ENCODE data around the gene PLEKHM2.
A peak's percentile ranks its signal among the peaks of the same experiment; 100 is the strongest.

The PLEKHM2 gene

GRCh38 chr1:15708486-15709137 lies 24.5 kb downstream of the PLEKHM2 start:
- no peak for TF ChIP-seq CTCF (IDR thresholded peaks at IDR 0.05; ENCODE audit: low read depth, low read length)
- no peak for DNase-seq (ENCODE audit: extremely low read depth, low read depth)

GRCh38 chr1:15709226-15709625 lies 25.1 kb downstream of the PLEKHM2 start:
- DNase-seq (ENCODE audit: extremely low read depth, low read depth), result no peak
- TF ChIP-seq CTCF (IDR thresholded peaks at IDR 0.05; ENCODE audit: low read depth, low read length), result no peak

- no peak for DNase-seq (ENCODE audit: extremely low read depth, low read depth)
- TF ChIP-seq CTCF (IDR thresholded peaks at IDR 0.05; ENCODE audit: low read depth, low read length), result no peak
These were observed 28.0 kb downstream of the PLEKHM2 start for GRCh38 chr1:15712168-15712567.

- peak; percentile 7 for DNase-seq (ENCODE audit: extremely low read depth, low read depth)
- no peak for TF ChIP-seq CTCF (IDR thresholded peaks at IDR 0.05; ENCODE audit: low read depth, low read length)
These were observed 30.5 kb downstream of the PLEKHM2 start for GRCh38 chr1:15714406-15715136.

- TF ChIP-seq CTCF (IDR thresholded peaks at IDR 0.05; ENCODE audit: low read depth, low read length), result no peak
- DNase-seq (ENCODE audit: extremely low read depth, low read depth), result no peak
These were observed 33.5 kb downstream of the PLEKHM2 start for GRCh38 chr1:15717418-15718125.

GRCh38 chr1:15718199-15718601 lies 34.1 kb downstream of the PLEKHM2 start:
- no peak for DNase-seq (ENCODE audit: extremely low read depth, low read depth)
- no peak for TF ChIP-seq CTCF (IDR thresholded peaks at IDR 0.05; ENCODE audit: low read depth, low read length)

All from AG09319 (cell line).